NCI-H460 (cell line): ENCODE measurements around the gene BEND6. TPM values are rescaled to one million over a fixed set of nuclear protein-coding genes. Genes with fewer than 3 reads are reported as not detected.

ENCODE experiments used
- DNase-seq: peaks from one replicate; pipeline ENCODE4 v3.0.0-alpha.2; 2016; ENCODE audit warnings: low read depth; ENCODE audit errors: extremely low read depth
- polyA plus RNA-seq: library from polyadenylated mRNA; depleted of rRNA; stranded (reverse); fragments of >200 nt; gene quantifications from 2 replicates; pipeline ENCODE4 v1.2.3, GENCODE V29; 2014; cell fraction: nucleus; rRNA removed
- total RNA-seq: library from RNA; depleted of rRNA; stranded (reverse); fragments of >200 nt; shearing (Covaris generic); gene quantifications from 2 replicates; pipeline ENCODE4 v1.2.3, GENCODE V29; 2014; rRNA removed

Gene BEND6, protein sequence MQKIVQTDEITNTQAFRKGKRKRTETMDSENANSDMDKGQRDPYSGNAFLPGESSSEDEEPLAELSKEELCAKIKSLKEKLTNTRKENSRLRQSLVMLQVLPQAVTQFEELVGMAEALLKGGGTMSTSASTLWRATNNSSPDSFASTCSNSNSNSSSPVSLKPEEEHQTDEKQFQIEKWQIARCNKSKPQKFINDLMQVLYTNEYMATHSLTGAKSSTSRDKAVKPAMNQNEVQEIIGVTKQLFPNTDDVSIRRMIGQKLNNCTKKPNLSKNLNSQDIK
- 2.7 and 4.8 TPM in 2 replicates for total RNA-seq
- 0.14 and 1.2 TPM in 2 replicates for polyA plus RNA-seq

DNA sequence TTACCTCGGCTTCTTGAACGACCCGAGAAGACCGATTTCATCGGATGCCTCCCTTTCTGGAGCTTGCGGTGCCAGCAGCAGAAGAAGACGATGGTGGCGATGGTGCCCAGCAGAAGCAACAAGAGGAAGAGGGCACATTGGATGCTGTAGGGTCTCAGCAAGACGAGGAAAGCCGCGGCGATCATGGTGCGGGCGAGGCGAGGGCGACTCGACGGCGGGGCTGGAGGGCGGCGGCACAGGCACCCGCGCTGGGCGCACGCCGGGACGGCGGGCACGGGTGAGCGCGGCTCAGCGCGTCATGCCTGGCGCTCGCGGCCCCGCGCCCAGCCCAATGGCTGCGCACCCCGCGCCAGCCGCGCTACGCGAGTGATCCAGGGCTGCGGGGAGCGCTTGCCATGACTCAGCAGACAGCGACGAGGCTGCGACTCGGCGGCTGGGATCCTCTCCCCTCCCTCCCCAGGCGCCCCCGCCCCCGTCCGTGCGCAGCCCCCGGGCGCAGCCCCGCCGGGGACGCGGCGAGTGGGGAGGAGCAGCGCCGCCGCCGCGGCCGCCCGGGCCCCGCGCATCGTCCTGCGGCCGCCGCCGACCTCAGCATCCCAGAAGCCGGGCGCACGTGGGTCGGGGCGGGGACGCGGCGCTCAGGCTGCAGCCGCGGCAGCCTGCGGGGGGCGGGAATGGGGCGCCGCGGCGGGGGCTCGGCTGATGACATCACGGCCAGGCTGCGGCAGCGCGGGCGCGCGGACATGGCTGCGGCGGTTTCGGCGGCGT is at the start of gene BEND6:
Gene BEND6, plus strand, starts transcription at position 705 of the 768 bp plus-strand sequence. CDS start 26,704 bp downstream, outside the sequence.
- DNase-seq, result peak; percentile 51

DNA sequence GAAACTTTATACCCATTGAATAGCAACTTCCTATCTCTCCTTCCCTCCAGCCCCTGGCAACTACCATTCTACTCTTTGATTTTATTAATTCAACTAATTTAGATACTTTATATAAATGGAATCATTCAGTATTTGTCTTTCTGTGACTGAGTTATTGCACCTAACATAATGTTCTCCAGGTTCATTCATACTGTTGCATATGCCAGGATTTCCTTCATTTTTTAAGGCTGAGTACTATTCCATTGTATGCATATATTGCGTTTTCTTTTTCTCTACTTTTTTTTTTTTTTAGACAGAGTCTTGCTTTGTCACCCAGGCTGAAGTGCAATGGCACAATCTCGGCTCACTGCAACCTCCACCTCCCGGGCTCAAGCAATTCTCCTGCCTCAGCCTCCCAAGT is 49.5 kb upstream of the BEND6 start:
- DNase-seq, result no peak

DNA sequence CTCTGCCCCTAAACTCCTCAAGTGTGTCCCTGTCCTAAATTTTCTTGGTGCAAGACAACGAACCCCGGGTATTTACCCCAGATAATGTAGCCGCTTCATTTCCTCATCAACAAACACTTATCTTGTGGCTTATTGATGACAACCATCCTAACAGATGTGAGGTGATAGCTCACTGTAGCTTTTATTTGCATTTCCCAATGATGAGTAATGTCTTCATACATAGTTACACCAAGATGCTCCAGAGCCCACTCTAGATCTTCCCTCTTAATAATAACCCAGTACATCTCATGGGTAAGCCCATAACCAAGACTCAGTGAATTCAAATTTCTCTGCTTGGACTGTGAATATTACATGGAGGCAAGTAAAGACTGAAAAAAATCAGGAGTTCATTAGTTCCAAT is 48.2 kb upstream of the BEND6 start:
- DNase-seq, result no peak

DNA sequence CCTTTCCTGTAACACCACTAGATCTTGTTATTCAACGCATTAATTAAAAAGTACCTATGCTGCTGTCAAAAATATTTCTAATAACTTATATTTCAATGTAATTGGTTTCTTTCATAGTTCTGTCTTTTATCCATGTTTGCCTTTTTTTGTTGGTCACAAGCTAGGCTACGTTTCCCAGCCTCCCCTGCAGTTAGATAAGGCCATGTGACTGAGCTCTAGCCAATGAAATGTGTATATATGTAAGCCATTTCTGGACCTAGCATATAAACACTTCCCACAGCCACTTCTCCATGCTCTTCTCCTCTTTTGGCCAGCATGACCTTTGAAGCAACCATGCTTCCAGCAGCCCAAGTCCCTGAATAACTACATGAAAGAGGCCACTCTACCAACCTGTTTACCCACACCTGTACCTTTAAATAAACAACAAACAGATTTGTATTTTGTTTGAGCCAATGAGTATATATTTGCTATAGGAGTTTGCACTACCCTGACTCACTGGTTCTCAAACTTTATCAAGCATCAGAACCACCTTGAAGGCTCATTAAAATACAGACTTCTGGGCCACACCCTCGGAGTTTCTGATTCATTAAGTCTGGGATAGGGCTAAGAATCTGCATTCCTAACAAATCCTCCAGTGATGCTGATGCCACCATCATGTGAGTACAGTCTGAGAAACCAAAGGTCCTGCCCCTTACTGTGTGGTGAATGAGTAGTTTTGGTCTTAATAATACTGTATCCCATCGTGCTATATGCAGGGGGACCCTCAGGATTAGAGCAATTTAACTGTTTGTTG is 45.6 kb upstream of the BEND6 start:
- DNase-seq, result no peak

DNA sequence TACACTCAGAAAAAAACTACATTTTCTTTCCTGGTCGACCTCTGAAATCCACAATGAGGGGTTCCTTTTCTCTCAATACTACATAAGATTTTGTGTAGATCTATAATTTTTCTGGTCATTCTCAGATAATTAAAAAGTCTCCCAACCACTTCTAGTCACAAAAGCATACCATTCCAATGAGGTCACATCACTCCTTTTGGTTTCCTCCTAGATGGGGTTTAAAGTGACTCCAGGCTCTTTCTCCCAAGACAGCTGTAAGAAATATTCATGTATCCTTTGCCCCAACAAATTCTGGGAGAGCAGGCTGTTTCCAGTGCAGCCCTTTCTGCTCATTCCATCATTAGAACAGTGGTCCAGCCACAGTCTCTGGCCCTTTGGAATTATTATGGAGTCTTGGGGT is 43.1 kb upstream of the BEND6 start:
- no peak for DNase-seq

DNA sequence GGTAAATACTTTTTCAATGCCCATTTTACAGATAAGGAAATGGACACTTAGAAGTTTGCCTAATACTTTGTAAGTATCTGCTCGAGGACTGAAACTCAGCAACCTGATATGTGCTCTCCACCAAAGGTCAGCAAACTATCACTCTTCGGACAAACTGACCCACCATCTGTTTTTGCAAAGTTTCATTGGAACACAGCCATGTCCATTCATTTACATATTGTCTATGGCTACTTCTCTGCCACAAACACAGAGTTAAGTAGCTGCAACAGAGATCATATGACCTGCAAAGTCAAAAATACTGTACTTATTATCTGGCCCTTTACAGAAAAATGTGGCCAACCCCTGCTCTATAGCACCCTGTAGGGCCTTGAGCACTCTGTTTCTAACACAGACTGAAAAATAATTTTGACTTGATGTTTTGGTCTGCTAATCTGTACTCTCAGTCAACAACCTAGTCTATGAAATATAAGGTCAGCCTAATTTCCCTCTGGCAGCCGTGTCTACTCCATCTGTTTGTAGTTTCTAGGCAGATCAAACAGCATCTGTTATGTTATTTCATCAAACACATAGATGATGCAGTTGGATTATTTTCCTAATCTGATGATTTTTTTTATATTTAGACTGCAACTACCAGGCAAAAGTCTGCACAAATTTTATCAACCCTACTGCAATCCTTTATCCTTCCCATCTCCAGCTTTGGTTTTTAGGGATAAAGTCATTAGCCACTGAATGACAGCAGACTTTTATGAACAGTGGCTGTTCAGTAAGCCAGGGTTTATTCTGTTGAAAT is 41.4 kb upstream of the BEND6 start:
- no peak for DNase-seq

DNA sequence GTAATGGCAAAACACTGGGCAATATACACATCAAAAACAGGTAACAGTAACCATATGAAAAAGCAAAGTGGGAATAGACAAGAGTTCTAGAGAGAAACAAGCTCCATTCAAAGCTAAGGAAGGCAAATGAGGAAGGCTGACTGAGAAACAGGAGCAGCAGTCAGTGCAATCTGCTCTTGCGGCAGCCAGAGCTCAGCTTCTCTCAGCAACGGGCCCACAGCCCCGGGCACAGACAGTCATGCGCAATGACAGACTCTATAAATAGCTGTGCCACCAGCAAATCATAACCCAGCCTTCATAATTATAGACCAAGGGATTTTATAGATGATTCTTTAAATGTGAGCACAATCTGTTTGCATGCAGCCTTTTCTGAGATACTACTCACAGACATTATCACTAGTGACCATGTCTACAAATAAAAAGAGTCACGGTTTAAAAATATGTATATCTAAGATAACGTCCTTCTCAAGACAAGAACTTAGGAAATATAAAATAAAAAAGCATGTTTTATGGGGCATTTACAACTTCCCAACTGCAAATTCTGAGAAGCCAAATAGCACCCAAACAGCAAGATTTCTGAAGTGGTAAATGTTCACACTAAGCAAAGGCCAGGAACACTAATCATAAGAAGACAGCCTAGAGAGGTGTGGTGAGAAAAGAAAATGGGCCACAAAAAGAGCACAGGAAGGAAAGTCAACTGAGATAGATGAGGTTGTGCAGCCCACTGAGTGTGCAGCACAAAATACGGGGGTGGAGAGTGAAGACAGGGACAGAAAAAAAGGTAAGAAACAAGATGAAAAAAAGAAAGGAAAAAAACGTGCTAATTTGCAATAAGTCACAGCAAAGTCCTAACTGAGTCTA is 39.9 kb upstream of the BEND6 start:
- DNase-seq, result no peak

DNA sequence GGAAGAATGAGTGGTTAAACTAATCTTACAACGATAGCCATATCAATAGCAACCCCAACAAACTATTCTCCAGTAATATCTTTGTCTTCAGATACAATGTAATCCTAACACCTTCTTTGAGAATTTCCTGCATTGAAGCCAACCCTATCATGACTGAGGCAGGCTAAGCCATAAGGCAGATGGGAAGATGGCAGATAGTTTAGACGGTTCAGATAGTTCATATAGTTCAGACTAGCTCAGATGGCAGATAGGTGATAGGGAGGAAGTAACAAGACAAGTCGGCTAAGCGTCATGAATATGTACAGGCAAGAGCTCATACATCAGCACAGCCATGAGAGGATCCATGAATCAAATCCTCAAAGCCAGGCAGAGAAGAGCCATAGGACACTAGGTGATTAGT is 39.1 kb upstream of the BEND6 start:
- DNase-seq, result no peak

DNA sequence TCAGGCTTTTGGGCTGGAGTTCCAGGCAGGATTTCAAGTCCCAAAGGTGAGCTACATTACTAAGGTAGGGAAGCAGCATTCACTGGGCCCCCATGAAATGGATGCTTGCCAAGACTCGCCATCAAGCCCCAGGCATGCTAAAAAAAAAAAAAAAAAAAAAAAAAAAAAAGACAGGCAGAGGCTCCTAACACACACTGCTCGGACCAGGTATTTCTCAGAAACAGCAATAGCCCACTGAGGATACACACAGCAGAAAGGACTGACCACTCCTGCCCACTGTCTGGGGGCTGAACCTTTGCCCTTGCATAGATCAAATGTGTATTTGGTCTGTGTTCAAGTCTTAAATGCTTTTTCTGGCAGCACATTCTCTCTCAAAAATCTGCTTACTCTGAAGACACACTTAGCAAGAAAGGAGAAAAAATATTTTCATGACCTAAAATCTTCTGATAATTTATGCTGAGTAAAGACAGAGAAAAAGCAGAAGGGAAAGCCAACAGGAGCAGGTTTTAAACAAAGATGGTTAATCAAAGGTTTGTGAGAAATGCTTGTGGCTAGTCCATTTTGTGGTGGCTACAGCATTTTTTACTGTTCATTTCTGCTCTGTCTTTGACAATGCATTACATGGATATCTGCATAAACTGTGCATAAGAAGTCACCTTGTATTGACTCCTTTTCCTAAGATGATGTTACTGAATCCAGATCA is 37.9 kb upstream of the BEND6 start:
- DNase-seq, result no peak

DNA sequence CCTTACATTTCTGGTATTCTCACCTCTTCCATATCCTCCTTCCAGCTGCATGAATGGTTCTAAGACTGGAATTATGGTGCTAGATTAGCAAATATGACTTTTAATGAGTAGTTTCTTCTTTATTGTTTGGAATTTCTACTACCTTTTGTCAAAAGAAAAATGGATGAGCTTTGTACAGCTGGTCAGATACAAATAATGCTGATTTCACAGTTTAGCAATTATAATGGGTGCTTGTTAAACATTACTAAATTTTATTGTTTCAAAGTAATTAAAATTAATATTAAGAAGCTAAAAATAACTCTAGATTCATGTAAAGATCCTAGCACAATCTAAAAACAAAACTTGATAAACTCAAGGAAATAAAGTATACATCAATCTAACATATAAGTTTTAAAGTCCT is 32.3 kb upstream of the BEND6 start:
- DNase-seq, result no peak

DNA sequence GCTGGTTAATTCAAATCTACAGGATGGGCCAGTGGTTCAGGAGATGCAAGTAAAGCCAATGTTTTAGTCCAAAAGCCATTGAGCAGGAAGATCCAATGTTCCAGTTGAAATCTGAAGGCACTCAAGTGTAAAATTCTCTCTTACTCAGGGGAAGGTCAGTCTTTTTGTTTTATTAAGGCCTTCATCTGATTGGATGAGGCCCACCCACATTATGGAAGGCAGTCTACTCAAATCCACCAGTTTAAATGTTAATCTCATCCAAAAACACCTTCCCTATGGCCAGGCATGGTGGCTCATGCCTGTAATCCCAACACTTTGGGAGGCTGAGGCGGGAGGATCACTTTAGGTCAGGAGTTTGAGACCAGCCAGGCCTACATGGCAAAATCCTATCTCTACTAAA is 31.3 kb upstream of the BEND6 start:
- DNase-seq, result no peak

DNA sequence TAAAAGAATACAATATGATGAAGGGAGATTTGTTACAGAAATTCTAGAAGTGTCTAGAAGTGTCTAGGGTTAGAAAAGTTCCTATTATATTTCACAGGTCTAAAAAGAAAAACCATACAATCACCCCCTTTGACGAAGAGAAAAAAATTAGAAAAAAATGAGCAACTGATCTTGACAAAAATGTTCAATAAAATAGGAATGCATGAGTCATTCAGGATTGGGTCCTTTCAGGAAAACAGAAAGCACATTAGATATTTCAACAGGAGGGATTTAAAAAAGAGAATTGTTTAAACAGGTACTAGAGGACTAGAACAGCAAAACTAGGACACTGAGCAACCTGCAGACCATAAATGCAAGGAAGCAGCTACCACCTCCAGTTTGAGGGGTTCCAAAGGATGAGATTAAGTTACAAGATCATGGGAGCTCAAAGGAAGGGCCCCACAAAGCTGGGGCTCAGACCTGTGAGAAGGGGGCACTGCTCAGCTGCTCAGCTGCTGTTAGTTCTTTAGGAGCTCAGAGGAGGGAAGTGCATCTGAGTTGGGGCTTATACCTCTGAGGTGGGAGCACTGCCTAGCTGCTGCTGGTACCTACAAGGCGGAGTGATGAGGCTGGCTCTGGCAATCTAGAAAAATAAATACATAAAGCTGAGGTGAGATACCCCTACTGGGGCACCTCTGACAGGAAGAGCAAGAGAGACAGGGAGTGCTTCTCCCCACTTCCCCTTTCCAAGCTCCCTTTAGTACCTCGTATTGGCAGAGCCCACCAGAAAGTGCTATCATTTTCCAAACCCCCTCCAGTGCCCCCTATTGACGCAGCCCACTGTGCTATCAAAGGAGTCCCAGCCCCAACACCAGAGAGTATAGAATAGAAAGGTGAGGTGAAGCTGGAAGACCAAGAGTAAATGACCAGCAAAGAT is 27.1 kb upstream of the BEND6 start:
- DNase-seq, result no peak

DNA sequence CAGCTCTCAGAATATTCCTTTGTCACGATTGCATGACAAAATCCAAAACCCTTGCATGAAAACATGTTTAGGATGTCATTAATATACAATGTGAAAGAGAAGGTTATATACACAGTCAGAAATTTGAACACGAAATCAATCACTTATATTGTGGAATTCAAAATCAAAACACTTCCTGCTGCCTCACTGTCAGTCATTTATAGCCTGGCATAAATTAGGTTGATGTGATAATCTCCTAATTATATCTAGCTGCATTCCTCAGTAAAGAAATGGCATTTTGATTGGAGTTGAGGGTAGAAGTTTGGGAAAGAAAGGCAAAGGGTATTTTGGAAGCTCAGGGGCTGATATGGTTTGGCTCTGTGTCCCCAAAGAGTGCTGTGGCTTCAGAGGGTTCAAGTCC is 24.1 kb upstream of the BEND6 start:
- no peak for DNase-seq

DNA sequence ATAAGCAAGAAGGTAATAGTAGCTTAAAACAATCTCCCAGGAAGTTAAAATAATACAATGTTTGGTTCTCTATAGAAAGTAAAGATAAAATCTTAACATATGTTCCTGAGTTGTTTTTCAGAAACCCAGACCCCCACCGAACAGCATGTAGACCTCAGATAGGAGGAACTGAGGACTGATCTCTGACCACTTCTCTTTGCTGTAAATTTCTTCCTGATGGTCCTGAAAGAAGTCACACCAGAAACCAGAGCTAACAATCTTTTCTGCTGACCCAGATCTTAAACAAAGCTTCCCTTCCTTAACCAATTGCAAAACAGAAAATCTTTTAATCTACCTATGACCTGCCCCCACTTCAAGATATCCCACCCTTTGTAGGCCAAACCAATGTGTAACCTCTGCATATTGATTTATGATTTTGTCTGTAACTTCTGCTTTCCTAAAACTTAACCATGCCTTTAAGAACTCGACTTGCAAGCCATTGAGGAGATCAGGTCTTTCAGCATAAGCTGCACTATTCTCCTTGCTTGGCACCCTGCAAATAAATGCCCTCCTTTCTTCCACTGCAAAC is 21.9 kb upstream of the BEND6 start:
- DNase-seq, result no peak

DNA sequence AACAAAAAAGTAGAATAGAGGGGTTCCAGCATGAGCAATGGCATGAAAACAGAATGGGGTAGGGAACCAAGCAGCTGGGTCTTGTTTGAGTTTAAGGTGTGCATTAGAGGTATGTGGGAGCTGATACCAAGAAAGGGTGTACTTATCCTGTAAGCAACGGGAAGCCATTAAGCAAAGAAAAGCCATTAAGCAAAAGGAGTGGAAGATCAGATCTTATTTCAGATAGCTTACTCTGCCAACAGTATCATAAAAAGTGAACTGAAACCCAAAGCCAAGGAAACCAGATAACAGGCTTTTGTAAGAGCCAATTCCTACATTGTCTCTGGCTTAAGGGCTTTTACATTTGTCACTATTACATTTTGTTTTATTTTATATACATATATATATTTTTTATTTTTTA is 21.3 kb upstream of the BEND6 start:
- no peak for DNase-seq

DNA sequence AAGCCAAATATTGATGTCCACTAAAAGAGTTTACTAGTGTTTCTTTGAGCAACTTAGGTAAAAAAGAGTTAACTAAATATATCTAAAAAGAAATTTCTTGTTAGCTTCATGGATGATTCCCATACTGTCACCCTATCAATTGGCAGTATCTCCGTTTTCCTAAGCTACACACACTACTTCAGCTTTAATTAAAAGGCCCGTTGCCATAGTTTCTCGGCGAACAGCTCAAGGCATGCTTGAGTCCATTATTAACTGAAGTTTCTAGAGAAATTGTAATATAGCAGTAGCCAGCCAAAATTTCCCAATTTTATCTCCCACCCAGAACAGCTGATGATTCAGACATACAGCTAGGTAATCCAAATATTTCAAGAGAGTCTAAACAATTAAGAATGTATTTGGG is 20.0 kb upstream of the BEND6 start:
- DNase-seq, result no peak

DNA sequence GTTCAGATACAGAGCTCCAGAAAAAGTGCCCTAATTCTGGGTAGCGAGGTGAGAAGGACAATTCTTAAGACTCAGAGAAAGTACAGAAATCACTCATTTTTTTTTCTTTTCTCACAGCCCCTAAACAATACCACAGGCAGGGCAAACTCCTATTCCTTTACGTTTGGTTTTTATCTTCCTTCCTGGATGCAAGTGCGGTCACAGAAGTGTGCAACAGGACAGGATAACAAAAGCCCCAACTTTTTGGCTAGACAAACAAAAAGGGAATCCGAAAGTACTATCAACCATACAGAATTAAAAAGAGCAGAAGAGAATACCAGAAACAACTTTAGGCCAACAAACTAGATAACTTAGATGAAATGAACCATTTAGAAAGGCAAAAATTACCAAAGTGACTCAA is 18.4 kb upstream of the BEND6 start:
- DNase-seq, result no peak
